ENCODE measurements around the gene RAP1GDS1.
"Not testable (repeated sequence)": the region's sequence is repeated elsewhere in the genome, so short reads cannot be mapped to it uniquely, and the experiment has no call there.

Gene RAP1GDS1

DNA sequence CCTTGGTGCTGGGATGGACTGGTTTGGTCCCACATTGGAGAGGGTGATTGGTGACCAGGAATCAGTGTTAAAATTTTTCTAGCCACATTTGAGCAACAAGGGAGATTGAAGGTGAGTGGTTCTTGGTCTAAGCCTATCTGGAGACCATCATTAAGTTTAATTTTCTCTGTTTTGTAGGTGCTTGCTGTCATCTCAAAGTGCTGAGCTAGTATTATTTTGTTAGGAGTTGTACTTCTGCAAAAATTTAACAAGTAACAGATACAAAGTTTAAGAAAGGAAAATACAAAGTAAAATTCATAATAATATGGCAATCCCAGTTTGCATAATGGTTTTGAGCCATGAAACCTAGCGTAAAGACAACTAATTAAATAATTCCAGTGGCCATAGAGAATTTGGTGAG is 66.5 kb downstream of the RAP1GDS1 start:
- TF ChIP-seq, protein P1, sequence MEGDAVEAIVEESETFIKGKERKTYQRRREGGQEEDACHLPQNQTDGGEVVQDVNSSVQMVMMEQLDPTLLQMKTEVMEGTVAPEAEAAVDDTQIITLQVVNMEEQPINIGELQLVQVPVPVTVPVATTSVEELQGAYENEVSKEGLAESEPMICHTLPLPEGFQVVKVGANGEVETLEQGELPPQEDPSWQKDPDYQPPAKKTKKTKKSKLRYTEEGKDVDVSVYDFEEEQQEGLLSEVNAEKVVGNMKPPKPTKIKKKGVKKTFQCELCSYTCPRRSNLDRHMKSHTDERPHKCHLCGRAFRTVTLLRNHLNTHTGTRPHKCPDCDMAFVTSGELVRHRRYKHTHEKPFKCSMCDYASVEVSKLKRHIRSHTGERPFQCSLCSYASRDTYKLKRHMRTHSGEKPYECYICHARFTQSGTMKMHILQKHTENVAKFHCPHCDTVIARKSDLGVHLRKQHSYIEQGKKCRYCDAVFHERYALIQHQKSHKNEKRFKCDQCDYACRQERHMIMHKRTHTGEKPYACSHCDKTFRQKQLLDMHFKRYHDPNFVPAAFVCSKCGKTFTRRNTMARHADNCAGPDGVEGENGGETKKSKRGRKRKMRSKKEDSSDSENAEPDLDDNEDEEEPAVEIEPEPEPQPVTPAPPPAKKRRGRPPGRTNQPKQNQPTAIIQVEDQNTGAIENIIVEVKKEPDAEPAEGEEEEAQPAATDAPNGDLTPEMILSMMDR (IDR thresholded peaks at IDR 0.05; ENCODE audit: low read depth, low read length) = no peak
- H3K4me3 ChIP-seq (ENCODE audit: low read depth, low read length) = no peak overlapping the region

DNA sequence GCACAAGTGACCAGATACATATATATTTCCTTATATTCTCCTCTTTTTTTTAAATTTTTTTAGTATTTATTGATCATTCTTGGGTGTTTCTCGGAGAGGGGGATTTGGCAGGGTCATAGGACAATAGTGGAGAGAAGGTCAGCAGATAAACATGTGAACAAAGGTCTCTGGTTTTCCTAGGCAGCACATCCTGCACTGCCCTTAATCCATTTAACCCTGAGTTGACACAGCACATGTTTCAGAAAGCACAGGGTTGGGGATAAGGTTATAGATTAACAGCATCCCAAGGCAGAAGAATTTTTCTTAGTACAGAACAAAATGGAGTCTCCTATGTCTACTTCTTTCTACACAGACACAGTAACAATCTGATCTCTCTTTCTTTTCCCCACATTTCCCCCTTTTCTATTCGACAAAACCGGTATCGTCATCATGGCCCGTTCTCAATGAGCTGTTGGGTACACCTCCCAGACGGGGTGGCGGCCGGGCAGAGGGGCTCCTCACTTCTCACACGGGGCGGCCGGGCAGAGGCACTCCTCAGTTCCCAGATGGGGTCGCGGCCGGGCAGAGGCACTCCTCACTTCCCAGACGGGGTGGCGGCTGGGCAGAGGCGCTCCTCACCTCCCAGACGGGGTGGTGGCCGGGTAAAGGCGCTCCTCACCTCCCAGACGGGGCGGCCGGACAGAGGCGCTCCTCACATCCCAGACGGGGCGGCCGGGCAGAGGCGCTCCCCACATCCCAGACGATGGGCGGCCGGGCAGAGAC is 68.9 kb downstream of the RAP1GDS1 start:
- not testable (repeated sequence) for H3K4me3 ChIP-seq (ENCODE audit: low read depth, low read length)

GRCh38 chr4:98332017-98332416 is 70.8 kb downstream of the RAP1GDS1 start:
- TF ChIP-seq, protein P1 (IDR thresholded peaks at IDR 0.05; ENCODE audit: low read depth, low read length) = no peak
- no peak overlapping the region for H3K4me3 ChIP-seq (ENCODE audit: low read depth, low read length)

DNA sequence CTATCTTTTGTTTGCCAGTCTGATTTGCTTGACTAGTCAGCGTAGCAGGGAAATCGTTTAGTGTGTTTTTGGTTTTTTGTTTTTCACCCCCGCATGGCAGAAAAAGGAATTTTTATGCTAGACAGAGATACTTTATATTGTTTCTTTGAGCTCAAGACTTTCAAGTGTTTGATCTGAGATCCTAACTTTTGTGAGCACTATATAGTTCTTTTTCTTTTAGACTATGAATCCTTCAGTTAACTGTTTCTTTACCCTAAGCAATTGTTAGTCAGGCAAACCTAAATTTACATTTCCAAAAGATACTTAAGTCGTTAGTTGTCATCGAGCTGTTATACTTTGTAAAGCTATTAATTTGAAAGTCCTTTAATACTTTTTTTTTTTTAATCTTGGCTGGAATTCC is 73.3 kb downstream of the RAP1GDS1 start:
- H3K4me3 ChIP-seq (ENCODE audit: low read depth, low read length) = no peak overlapping the region
- TF ChIP-seq, protein P1 (IDR thresholded peaks at IDR 0.05; ENCODE audit: low read depth, low read length) = no peak

GRCh38 chr4:98338761-98339438 is 77.7 kb downstream of the RAP1GDS1 start:
- TF ChIP-seq, protein P1 (IDR thresholded peaks at IDR 0.05; ENCODE audit: low read depth, low read length) = no peak
- H3K4me3 ChIP-seq (ENCODE audit: low read depth, low read length) = no peak overlapping the region

DNA sequence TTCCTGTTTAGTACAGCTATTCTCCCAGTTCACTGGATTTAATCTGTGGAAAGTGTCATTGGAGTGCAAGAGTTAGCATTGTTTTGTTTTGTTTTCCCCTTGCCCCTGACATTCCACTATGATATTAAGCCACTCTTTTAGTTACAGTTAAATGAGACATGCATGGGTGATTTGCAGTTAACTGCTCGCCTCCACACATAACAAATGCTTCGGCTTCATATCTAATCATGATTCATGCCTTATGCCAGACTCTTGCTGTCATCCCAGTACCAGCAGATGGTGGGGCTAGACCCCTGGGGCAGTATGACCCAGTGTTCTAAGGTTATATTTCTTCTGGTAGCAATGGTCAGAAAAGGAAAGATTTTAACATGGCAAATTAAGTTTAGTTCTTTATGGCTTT is 80.1 kb downstream of the RAP1GDS1 start:
- TF ChIP-seq, protein P1 (IDR thresholded peaks at IDR 0.05; ENCODE audit: low read depth, low read length) = no peak

DNA sequence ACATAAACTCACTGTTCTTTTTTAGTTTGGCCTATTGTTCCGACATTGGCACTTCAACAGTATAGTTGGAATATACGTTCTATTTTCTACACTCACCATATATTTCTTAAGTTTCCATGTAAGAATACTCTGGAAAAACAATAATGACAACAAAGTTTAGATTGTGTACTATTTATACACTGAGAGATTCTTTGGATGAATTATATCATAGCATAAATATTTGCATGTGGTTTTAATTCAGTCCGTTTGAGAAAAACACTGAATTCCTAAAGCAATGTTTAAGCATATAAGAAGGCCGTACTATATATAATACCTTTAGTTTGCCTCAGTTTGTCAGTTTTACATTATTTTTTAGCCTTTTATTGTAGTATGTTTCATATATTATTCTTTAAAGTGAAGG is 82.4 kb downstream of the RAP1GDS1 start:
- TF ChIP-seq, protein P1 (IDR thresholded peaks at IDR 0.05; ENCODE audit: low read depth, low read length) = no peak
- H3K4me3 ChIP-seq (ENCODE audit: low read depth, low read length) = no peak overlapping the region

More for the DNA sequence above, 80.1 kb downstream of the RAP1GDS1 start:
- H3K4me3 ChIP-seq (ENCODE audit: low read depth, low read length) = no peak overlapping the region

Measured in WI38 (cell line).